Activated CD8-positive, alpha-beta memory T cell treated with anti-CD3 and anti-CD28 coated beads for 4 hours (primary cell): ENCODE results near the gene LACTB.

ENCODE experiments used
- DNase-seq, 2 donors: peaks; one replicate each; pipeline ENCODE4 v3.0.0-alpha.2; 2020; ENCODE audit warnings: low read depth in 2 of 2

The LACTB gene

GRCh38 chr15:63122002-63122875, 578 bp downstream of the LACTB start:
- DNase-seq: peak; percentile 34 to 81

GRCh38 chr15:63124506-63124905, 2.8 kb downstream of the LACTB start:
- DNase-seq: no peak

- DNase-seq: no peak
Observed at GRCh38 chr15:63126726-63127125, 5.1 kb downstream of the LACTB start.

GRCh38 chr15:63133786-63134185, 12.1 kb downstream of the LACTB start:
- no peak for DNase-seq

- DNase-seq: no peak
Observed at GRCh38 chr15:63134245-63134985, 12.8 kb downstream of the LACTB start.

- DNase-seq: no peak
Observed at GRCh38 chr15:63135281-63135680, 13.6 kb downstream of the LACTB start.

GRCh38 chr15:63135804-63136203, 14.1 kb downstream of the LACTB start:
- no peak for DNase-seq

- no peak for DNase-seq
Observed at GRCh38 chr15:63136742-63137141, 15.1 kb downstream of the LACTB start.

- no peak for DNase-seq
Observed at GRCh38 chr15:63140936-63141335, 19.3 kb downstream of the LACTB start.

- no peak for DNase-seq
Observed at GRCh38 chr15:63145426-63145825, 23.8 kb downstream of the LACTB start.

GRCh38 chr15:63146684-63147083, 25.0 kb downstream of the LACTB start:
- no peak for DNase-seq

- DNase-seq: no peak
Observed at GRCh38 chr15:63151665-63152064, 30.0 kb downstream of the LACTB start.

GRCh38 chr15:63155486-63155885, 33.8 kb downstream of the LACTB start:
- no peak for DNase-seq

GRCh38 chr15:63156086-63156710, 34.5 kb downstream of the LACTB start:
- no peak for DNase-seq

GRCh38 chr15:63156755-63157117, 35.1 kb downstream of the LACTB start:
- no peak for DNase-seq

GRCh38 chr15:63157118-63157843, 35.6 kb downstream of the LACTB start, which contains the start of gene RPS27L:
Gene RPS27L (minus strand): TSS chr15:63157477. CDS start chr15:63157405, 72 bp downstream.
- peak; percentile 71 to 78 for DNase-seq

- DNase-seq: no peak
Observed at GRCh38 chr15:63157891-63158431, 36.3 kb downstream of the LACTB start.

- no peak for DNase-seq
Observed at GRCh38 chr15:63160638-63161037, 39.0 kb downstream of the LACTB start.

GRCh38 chr15:63163217-63163616, 41.6 kb downstream of the LACTB start:
- no peak for DNase-seq

- no peak for DNase-seq
Observed at GRCh38 chr15:63165166-63165859, 43.7 kb downstream of the LACTB start.

- no peak for DNase-seq
Observed at GRCh38 chr15:63166219-63166618, 44.6 kb downstream of the LACTB start.
